T-helper 17 cell (primary cell): ENCODE results near the gene HCFC1. TPM values are rescaled to one million over a fixed set of nuclear protein-coding genes. Genes with fewer than 3 reads are reported as not detected.

ENCODE experiments used
- ATAC-seq: fragments of 150-1000 bp; cut with Tn5 transposase; 2 replicates; pipeline ENCODE4 v1.10.0; 2021; ENCODE audit warnings: mild to moderate bottlenecking, moderate library complexity
- DNase-seq, 3 donors: peaks; one replicate each; pipeline versions ENCODE4 v3.0.0 to v3.0.0-alpha.2; 2020 to 2021
- H3K9me3 ChIP-seq: one replicate; pipeline ENCODE4 v1.7.0; 2013; ENCODE audit warnings: low read length, mild to moderate bottlenecking; ENCODE audit not compliant: control insufficient read depth, poor library complexity, severe bottlenecking
- H3K27ac Mint-ChIP-seq: one replicate; pipeline ENCODE4 v1.8.0; 2022; ENCODE audit warnings: mild to moderate bottlenecking, moderate library complexity, mixed read lengths
- H3K27me3 Mint-ChIP-seq: one replicate; pipeline ENCODE4 v1.8.0; 2022; ENCODE audit warnings: mixed read lengths
- H3K36me3 Mint-ChIP-seq: one replicate; pipeline ENCODE4 v1.8.0; 2022; ENCODE audit warnings: low read depth, mixed read lengths
- H3K4me1 Mint-ChIP-seq: one replicate; pipeline ENCODE4 v1.8.0; 2022; ENCODE audit warnings: mild to moderate bottlenecking, mixed read lengths
- H3K4me3 Mint-ChIP-seq: one replicate; pipeline ENCODE4 v1.8.0; 2022; ENCODE audit warnings: mild to moderate bottlenecking, moderate library complexity, mixed read lengths
- total RNA-seq, 4 donors: library from RNA in 2 of 4; stranded (reverse) in 2 of 4; gene quantifications; one replicate each; pipeline ENCODE4 v1.2.3 and lab custom pipeline; 2022 to 2026

The HCFC1 gene
- total RNA-seq, 2 donors from 2014 or later, result 65.7 to 65.8 TPM

GRCh38 chrX:153921511-153922446, 49.8 kb downstream of the HCFC1 start:
- ATAC-seq (no peak), DNase-seq (no peak)
- Mint-ChIP-seq H3K27me3 (no peaks in the 10 kb centered on the region), H3K27ac (no peak overlapping the region), H3K36me3 (no peaks in the 10 kb centered on the region), H3K4me1 (peaks cover 17% of the 10 kb centered on the region), H3K4me3 (peak overlapping the region; percentile 92)
- no peaks in the 10 kb centered on the region for H3K9me3 ChIP-seq

DNA sequence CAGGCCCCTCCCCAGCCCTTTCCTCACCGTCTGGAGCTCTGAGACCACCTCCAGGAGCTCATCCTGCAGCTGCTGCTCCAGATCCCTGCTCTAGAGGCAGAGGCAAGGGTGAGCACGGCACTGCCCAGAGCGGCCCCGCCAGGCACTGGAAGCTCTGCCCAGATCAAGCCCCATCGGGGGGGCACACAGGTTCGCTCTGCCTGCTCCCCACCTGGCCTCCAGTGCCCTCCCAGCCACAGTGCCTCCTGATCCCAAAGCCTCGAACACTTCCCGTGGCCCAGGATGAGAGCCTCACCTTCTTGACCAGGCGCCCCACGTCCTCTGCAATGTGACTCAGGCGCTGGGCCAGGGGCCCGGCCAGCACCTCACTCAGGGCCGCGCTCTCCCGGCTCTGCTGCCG, 50.5 kb downstream of the HCFC1 start:
- ATAC-seq (no peak), DNase-seq (no peak)
- no peaks in the 10 kb centered on the region for H3K9me3 ChIP-seq
- H3K36me3 Mint-ChIP-seq, result no peaks in the 10 kb centered on the region
- H3K27ac Mint-ChIP-seq, result no peak overlapping the region
- peaks cover 19% of the 10 kb centered on the region for H3K4me1 Mint-ChIP-seq
- H3K27me3 Mint-ChIP-seq, result no peaks in the 10 kb centered on the region
- no peak overlapping the region for H3K4me3 Mint-ChIP-seq

DNA sequence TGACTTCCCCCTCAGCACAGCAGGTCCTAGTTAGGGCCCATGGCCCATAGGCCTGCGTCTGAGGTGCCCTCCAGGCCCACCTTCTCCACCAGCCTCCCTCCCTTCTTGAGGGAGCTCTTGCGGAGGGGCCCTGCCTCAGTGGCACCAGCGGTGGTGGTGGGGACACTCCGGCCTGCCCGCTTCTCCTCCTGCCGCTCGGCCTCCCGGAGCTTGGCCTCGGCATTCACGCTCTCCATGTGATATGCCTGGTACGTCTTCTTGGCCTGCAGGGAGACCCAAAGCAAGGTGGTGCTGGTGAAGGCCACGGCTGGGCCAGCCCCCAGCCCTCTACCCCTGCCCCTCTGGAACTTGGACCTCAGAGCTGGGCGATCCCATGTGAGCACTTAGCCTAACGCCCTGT, 51.1 kb downstream of the HCFC1 start:
- H3K27ac Mint-ChIP-seq, result no peak overlapping the region
- no peak overlapping the region for H3K4me3 Mint-ChIP-seq
- DNase-seq (no peak), ATAC-seq (no peak)
- H3K4me1 Mint-ChIP-seq, result peaks cover 22% of the 10 kb centered on the region
- H3K9me3 ChIP-seq, result no peaks in the 10 kb centered on the region
- peaks cover 2% of the 10 kb centered on the region for H3K36me3 Mint-ChIP-seq
- H3K27me3 Mint-ChIP-seq, result no peaks in the 10 kb centered on the region

GRCh38 chrX:153919281-153919680, 52.3 kb downstream of the HCFC1 start:
- no peaks in the 10 kb centered on the region for H3K9me3 ChIP-seq
- H3K4me1 Mint-ChIP-seq, result peaks cover 17% of the 10 kb centered on the region
- ATAC-seq (no peak), DNase-seq (no peak)
- H3K27me3 Mint-ChIP-seq, result no peaks in the 10 kb centered on the region
- peaks cover 2% of the 10 kb centered on the region for H3K36me3 Mint-ChIP-seq
- peak overlapping the region; percentile 1 for H3K27ac Mint-ChIP-seq
- no peak overlapping the region for H3K4me3 Mint-ChIP-seq

GRCh38 chrX:153917869-153918268, 53.7 kb downstream of the HCFC1 start:
- H3K9me3 ChIP-seq, result no peaks in the 10 kb centered on the region
- H3K27me3 Mint-ChIP-seq, result no peaks in the 10 kb centered on the region
- H3K4me3 Mint-ChIP-seq, result no peak overlapping the region
- ATAC-seq, result no peak
- DNase-seq, result no peak
- H3K4me1 Mint-ChIP-seq, result peaks cover 12% of the 10 kb centered on the region
- H3K27ac Mint-ChIP-seq, result no peak overlapping the region
- H3K36me3 Mint-ChIP-seq, result peaks cover 2% of the 10 kb centered on the region

- Mint-ChIP-seq H3K27me3 (no peaks in the 10 kb centered on the region), H3K27ac (peak overlapping the region; percentile 43), H3K36me3 (peaks cover 2% of the 10 kb centered on the region), H3K4me1 (peaks cover 7% of the 10 kb centered on the region), H3K4me3 (no peak overlapping the region)
- DNase-seq (no peak), ATAC-seq (no peak)
- H3K9me3 ChIP-seq, result no peaks in the 10 kb centered on the region
Observed at GRCh38 chrX:153913701-153914100, 57.9 kb downstream of the HCFC1 start.

DNA sequence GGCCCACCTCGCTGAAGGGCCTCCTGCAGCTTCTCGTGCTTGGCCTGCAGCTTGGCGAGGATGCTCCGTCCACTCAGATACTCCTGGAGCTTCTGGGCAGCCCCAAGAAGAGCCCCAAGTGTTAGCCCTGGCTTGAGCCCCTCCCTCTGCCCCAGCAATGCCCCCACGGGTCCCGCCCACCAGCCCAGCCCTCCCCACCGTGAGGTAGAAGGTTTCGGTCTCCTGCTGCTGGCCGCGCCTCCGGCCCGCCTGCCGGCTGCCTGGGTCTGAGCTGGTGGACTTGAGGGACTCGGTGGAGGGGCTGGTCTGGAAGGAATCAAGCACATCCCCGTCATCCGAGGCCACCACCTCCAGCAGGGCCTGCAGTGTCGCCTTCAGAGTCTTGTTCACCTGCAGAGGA, 58.4 kb downstream of the HCFC1 start:
- Mint-ChIP-seq H3K36me3 (peaks cover 2% of the 10 kb centered on the region), H3K4me3 (no peak overlapping the region), H3K27ac (no peak overlapping the region), H3K27me3 (no peaks in the 10 kb centered on the region), H3K4me1 (peaks cover 9% of the 10 kb centered on the region)
- DNase-seq, result no peak
- no peaks in the 10 kb centered on the region for H3K9me3 ChIP-seq
- no peak for ATAC-seq

DNA sequence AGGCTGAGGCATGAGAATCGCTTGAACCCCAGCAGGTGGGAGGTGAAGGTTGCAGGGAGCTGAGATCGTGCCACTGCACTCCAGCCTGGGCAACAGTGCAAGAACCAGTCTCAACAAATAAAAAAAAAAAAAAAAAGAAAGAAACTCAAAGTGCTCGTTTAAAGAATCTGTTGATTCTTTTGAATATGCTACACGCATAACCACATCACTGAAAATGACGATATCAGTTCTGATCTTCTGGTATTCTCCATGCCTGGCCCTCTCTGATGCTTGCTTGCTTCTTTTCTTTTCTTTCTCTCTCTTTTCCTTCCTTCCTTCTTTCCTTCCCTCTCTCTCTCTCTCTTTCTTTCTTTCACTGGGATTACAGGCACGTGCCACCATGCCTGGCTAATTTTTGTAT, 59.8 kb downstream of the HCFC1 start:
- Mint-ChIP-seq H3K27me3 (no peaks in the 10 kb centered on the region), H3K4me1 (peaks cover 9% of the 10 kb centered on the region), H3K4me3 (no peak overlapping the region), H3K36me3 (peaks cover 2% of the 10 kb centered on the region), H3K27ac (no peak overlapping the region)
- ATAC-seq (peak; percentile 23), DNase-seq (no peak)
- H3K9me3 ChIP-seq, result no peaks in the 10 kb centered on the region

- no peak overlapping the region for H3K27ac Mint-ChIP-seq
- no peak overlapping the region for H3K4me3 Mint-ChIP-seq
- DNase-seq, result no peak
- H3K4me1 Mint-ChIP-seq, result peaks cover 5% of the 10 kb centered on the region
- H3K36me3 Mint-ChIP-seq, result no peaks in the 10 kb centered on the region
- no peak for ATAC-seq
- H3K27me3 Mint-ChIP-seq, result no peaks in the 10 kb centered on the region
- no peaks in the 10 kb centered on the region for H3K9me3 ChIP-seq
Observed at GRCh38 chrX:153910446-153910845, 61.2 kb downstream of the HCFC1 start.

- peaks cover 5% of the 10 kb centered on the region for H3K4me1 Mint-ChIP-seq
- H3K4me3 Mint-ChIP-seq, result no peak overlapping the region
- H3K9me3 ChIP-seq, result no peaks in the 10 kb centered on the region
- H3K27me3 Mint-ChIP-seq, result no peaks in the 10 kb centered on the region
- no peak overlapping the region for H3K27ac Mint-ChIP-seq
- no peak for ATAC-seq
- DNase-seq, result no peak
- H3K36me3 Mint-ChIP-seq, result no peaks in the 10 kb centered on the region
Observed at GRCh38 chrX:153909980-153910360, 61.6 kb downstream of the HCFC1 start.

DNA sequence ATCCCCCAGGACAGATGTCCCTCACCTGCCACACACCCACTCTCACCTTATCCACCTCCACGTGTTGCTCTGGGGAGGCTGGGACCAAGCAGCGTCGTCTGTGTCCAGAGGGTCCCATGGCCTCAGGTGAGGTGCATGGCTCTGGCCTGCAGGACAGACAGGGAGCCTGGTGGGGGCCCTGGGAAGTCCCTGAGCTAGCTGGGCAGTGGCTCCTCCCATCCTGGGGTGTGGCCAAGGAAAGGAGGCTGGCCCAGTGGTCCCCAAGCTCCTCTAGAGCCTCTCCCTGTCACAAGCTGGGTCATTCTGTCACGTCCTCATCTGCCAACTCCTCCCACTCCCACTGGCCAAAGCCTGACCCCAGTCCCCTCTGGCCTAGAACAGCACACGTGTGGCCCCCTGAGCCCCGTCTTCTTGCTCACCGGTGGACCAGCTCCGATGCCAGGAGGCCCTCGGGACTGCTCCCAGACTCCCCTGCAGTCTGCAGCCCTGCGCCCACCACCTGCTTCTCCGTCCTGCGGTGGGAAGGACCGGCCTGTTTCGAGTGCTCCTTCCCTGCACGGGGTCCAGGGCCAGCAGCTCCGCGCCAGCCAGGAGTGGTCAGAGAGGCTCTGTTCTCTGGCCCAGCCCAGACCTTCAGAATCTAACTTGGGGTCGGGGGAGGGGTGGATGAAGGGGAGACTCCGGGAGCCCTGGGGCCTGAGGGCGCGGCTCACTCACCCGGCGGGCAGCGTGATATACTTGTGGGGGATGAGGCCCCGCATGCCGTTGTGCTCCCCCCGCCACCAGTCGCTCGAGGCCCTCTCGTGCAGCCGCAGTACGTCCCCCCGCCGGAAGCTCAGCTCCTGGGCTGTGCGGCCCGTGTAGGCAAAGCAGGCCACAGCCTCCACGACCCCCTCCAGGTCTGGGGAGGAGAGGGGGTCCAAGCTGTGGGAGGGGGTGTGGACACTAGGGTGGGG, 62.3 kb downstream of the HCFC1 start:
- H3K27ac Mint-ChIP-seq, result no peak overlapping the region
- DNase-seq (no peak), ATAC-seq (no peak)
- H3K4me3 Mint-ChIP-seq, result no peak overlapping the region
- H3K9me3 ChIP-seq, result no peaks in the 10 kb centered on the region
- no peaks in the 10 kb centered on the region for H3K27me3 Mint-ChIP-seq
- no peaks in the 10 kb centered on the region for H3K36me3 Mint-ChIP-seq
- peaks cover 7% of the 10 kb centered on the region for H3K4me1 Mint-ChIP-seq

DNA sequence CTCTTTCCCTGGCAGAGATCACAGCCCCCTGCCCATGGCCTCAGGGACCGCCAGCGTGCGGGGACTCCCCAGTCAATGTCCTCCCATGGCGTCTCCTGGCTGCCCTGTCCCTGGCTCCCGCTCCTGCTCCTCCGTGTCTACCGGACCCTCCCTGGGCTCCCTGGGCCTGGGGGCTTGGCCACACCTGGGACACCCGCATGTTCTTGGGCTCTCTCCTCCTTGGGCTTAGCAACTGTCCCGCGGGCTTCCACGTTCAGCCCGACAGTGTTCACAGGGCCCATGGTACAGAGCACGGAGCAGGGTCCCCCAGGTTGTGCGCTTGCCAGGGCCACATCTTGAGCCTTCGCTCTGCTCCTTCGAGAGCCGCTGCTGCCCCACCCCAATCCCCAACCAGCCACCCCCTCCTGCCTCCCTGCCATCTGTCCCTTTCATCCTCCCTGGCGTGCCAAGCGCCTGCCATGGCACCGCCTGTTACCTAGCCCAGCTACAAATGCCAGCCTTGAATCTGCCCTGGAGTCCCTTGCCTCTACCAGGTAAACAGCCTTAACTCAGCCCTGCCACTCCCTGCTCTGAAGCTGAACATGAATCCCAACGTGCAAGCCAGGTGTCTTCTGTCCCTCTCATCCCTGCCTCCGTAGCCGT, 63.3 kb downstream of the HCFC1 start:
- no peak overlapping the region for H3K27ac Mint-ChIP-seq
- DNase-seq (no peak), ATAC-seq (no peak)
- H3K36me3 Mint-ChIP-seq, result no peaks in the 10 kb centered on the region
- peaks cover 14% of the 10 kb centered on the region for H3K4me1 Mint-ChIP-seq
- no peaks in the 10 kb centered on the region for H3K27me3 Mint-ChIP-seq
- H3K9me3 ChIP-seq, result no peaks in the 10 kb centered on the region
- H3K4me3 Mint-ChIP-seq, result no peak overlapping the region

GRCh38 chrX:153907456-153907855, 64.2 kb downstream of the HCFC1 start:
- DNase-seq (no peak), ATAC-seq (no peak)
- H3K36me3 Mint-ChIP-seq, result no peaks in the 10 kb centered on the region
- H3K4me3 Mint-ChIP-seq, result no peak overlapping the region
- no peaks in the 10 kb centered on the region for H3K9me3 ChIP-seq
- H3K27me3 Mint-ChIP-seq, result no peaks in the 10 kb centered on the region
- H3K4me1 Mint-ChIP-seq, result peaks cover 18% of the 10 kb centered on the region
- H3K27ac Mint-ChIP-seq, result no peak overlapping the region
